NCI-H2107 treated with DMSO at 0.1 percent for 48 hours (cell line): ENCODE results near the gene CHRD.

ENCODE experiments used
- DNase-seq: peaks from one replicate; lab custom pipeline; 2025; ENCODE audit not compliant: unreplicated experiment; lab: John Stamatoyannopoulos, UW

The CHRD gene

GRCh38 chr3:184381261-184382224 lies 1.7 kb downstream of the CHRD start:
- DNase-seq: no peak

DNA sequence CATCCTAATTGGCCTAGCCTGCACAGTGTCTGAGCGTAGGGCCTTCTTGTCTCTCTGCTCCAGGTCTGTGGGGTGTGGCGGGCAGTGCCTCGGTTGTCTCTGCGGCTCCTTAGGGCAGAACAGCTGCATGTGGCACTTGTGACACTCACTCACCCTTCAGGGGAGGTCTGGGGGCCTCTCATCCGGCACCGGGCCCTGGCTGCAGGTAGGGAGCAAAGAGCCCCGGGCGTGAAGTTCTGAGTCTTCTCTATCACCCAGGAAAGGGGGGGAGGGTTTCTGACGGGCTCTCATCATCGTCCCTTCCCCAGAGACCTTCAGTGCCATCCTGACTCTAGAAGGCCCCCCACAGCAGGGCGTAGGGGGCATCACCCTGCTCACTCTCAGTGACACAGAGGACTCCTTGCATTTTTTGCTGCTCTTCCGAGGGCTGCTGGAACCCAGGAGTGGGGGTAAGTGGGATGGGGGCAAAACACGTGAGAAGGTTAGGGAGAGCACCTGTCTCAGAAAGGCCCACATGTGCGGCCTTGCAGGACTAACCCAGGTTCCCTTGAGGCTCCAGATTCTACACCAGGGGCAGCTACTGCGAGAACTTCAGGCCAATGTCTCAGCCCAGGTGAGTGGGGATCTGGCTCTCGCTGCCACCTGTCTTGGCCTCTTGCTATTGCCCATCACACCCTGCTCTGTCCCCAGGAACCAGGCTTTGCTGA lies 2.6 kb downstream of the CHRD start:
- no peak for DNase-seq

DNA sequence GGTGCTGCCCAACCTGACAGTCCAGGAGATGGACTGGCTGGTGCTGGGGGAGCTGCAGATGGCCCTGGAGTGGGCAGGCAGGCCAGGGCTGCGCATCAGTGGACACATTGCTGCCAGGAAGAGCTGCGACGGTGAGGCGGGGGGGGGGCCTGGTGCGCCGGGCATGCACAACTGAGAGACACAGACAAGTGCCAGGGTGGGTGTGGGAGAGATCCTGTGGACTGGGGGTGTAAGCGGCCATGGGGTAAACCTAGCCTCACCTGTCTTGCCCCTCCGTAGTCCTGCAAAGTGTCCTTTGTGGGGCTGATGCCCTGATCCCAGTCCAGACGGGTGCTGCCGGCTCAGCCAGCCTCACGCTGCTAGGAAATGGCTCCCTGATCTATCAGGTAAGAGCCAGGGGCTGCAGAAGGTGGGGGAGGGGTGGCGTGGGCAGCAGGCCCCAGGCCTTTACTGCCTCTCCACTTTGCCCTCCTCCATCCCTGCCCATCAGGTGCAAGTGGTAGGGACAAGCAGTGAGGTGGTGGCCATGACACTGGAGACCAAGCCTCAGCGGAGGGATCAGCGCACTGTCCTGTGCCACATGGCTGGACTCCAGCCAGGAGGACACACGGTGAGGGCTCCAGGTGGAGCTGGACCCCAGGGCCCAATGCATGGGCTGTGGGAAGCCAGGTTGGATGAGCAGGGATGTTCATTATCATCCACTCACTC lies 3.3 kb downstream of the CHRD start:
- no peak for DNase-seq

GRCh38 chr3:184384342-184384741 lies 4.5 kb downstream of the CHRD start:
- DNase-seq: no peak

- DNase-seq: no peak
Measured at GRCh38 chr3:184384856-184385422, 5.1 kb downstream of the CHRD start.

DNA sequence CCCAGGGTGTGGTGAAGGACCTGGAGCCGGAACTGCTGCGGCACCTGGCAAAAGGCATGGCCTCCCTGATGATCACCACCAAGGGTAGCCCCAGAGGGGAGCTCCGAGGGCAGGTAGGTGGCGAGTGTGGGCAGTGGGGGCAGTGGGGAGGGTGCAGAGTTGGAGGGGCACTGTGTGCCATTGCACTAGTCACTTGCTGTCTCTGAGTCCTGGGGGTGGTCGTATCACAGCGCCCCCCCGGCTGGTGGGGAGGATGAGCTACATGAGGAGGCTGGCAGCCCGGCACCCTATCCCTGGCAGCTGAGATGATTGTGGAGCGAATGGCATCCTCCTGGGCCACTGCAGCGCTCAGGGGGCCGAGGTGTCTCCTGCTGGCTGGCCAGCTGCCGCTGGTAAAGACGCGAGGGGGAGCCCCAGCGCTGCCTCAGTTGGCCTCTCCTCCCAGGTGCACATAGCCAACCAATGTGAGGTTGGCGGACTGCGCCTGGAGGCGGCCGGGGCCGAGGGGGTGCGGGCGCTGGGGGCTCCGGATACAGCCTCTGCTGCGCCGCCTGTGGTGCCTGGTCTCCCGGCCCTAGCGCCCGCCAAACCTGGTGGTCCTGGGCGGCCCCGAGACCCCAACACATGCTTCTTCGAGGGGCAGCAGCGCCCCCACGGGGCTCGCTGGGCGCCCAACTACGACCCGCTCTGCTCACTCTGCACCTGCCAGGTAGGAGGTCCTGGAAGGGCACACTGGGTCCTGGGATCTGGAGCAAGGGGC lies 6.4 kb downstream of the CHRD start:
- DNase-seq: no peak

DNA sequence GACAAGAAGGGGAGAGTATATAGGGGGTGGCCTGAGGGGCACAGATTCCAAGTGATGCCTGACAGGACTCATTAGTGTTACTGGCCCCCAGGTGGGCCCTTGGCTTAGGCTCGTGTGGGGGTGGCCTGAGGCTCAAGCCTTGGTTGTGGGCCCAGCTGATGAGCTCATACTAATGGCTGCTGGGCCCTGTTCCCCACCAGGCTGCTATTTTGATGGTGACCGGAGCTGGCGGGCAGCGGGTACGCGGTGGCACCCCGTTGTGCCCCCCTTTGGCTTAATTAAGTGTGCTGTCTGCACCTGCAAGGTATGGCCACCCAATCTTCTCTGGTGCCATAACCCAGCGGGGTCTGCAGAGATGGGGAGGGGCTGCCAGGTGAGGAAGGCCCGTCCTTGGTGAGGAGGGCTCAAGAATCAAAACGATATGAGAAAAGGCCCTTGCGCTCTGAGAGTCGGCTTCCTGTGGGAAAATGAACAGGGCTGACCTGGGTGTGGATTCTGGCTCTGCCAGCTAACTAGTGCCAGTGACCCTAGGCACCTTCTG lies 7.4 kb downstream of the CHRD start:
- DNase-seq: no peak

DNA sequence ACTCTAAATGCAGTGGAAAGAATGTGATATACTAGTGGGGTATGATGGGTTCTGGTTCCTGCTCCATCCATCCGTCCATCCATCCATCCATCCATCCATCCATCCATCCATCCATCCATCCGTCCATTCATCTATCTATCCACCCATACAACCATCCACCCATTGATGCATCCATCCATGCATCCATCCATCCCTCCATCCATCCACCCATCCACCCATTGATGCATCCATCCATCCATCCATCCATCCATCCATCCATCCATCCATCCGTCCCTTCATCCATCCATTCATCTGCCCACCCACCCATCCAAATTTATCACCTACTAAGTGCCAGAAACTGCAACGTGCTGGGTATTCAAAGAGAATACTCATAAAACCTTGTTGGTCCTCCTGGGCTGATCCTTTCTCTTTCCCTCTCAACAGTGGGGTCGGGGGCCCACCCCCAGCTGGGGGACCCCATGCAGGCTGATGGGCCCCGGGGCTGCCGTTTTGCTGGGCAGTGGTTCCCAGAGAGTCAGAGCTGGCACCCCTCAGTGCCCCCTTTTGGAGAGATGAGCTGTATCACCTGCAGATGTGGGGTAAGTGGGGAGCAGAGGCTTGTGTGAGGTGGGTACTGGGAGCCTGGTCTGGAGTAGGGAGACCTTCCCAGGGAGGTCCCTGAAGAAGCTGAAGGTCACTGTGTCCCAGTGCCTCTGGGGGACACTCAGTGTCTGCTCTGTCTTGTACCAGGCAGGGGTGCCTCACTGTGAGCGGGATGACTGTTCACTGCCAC lies 8.5 kb downstream of the CHRD start:
- DNase-seq: no peak

DNA sequence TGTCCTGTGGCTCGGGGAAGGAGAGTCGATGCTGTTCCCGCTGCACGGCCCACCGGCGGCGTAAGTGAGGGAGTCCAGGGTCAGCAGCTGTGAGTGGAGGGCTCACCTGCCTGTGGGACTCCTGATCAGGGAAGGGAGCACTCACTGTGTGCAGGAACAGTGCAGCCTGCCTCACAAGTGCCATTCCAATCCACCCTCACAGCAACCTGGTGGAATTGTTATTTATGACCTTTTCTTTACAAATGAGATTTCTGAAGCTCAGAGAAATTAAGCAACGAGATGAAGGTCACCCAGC lies 9.0 kb downstream of the CHRD start:
- no peak for DNase-seq

GRCh38 chr3:184389384-184389783 lies 9.5 kb downstream of the CHRD start:
- DNase-seq: no peak

GRCh38 chr3:184389935-184390528 lies 10.2 kb downstream of the CHRD start:
- DNase-seq: no peak

DNA sequence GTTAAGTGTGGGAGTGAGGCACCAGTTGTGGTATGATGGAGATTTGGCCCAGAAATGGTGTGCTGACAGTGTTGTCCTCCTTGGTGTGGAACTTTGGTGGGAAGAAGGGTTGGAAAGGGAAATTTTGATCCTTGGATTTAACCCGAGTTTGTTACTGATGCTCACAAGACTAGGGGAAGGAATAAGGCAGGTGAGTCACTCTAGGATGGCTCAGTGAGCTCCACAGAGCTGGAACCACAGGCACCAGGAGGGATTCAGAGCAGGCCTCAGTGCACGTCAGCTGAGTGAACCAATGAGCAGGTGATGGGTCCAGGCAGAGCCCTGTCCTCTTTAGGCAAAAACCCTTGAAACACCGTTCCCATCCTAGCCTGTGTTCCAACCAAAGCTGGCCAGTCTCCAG lies 11.4 kb downstream of the CHRD start:
- DNase-seq: no peak

GRCh38 chr3:184395320-184395660 lies 15.4 kb downstream of the CHRD start:
- no peak for DNase-seq

DNA sequence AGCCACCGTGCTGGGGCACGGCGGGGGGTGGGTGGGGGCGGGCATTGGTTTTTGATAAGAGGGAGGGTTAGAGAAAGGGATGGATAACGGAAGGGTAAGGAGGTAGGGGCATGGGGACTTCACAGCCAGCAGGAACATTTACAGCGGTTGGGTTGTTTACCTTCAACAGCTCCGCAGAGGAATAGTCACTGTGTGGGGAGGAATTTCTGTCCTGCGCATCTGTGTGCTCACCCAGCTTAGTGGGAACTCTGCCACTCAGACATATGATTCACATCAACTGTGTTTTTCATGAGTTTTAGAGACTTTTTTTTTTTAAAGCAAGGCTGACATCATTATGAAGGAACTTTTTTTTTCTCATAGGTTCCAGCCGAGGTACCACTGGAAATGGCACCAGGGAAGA lies 19.6 kb downstream of the CHRD start:
- no peak for DNase-seq

DNA sequence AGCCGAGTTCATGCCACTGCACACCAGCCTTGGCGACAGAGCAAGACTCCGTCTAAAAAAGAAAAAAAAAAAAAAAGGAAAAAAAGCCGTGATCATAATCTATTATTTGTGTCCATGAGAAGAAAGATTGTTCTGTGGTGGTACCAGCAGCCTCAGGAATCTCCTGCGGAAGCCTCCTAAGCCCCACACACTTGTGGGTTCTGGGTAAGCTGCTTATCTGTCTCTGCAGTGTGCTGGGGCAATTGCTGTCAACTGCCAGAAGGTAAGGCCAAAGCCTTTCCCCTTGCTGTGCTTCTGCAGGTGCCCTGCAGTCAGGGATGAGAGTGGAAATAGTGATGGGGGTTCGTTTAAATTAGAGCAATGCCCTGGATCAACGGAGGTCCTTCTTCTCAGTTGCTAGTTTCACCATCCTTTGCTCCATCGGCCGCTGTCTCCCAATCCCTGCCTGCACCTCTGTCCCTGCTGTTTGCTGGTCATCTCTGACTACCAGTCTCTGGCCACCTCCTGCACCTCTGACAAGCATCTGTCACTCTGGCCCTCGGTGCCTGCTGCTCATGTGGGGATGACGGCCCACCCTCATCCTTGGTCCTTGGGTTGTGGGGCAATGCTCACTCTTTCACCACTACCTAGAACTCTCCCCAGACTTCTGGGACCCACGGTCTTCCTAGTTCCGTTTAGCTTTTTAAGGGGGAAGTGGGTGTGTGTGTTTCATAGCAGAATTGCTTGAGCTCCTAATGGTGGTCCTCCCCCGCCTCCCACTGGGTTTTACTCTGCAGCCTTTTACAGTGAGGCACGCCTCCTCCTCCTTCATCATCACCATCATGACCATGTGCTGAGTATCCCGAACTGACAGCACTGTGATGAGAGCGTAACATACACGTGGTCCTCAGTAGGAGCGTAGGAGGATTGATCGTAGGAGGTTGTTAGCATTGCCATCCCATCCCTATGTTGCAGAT lies 25.5 kb downstream of the CHRD start:
- no peak for DNase-seq

DNA sequence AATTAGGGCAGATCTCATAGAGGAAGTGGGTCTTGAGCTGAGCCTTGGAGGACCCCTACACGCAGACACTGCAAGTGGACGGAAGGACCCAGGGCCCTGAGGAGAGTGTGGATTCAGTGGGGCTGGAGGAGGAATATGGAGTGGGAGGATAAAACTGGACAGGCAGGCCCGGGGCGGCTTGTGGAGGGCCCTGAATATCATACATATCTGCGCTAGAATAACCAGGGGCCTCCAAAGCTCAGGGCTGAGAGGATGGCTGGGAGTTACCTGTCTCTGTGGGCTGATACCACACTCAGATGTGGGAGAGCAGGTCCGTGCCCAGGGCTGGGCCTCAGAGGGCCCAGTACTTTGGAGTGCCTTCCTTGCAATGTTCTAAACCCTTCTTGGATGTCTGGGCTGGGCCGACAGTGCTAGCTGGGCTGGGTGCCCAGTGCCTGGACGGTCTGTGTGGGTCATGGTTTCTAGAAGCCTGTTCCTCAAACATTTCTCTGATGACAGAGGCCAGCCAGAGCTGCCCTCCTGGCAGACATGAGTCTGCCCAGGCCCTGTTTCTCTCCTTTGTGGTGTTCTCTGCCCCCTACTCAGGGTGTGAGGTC lies 29.6 kb downstream of the CHRD start:
- DNase-seq: no peak

GRCh38 chr3:184409946-184410500 lies 30.2 kb downstream of the CHRD start:
- no peak for DNase-seq
